Hematopoietic multipotent progenitor cell treated with erythropoietin and hydrocortisone succinate and interleukin-3 and kit ligand, for 6 days (in vitro differentiated cells): ENCODE results near the gene HSD17B2.
"Not testable (repeated sequence)": the region's sequence is repeated elsewhere in the genome, so short reads cannot be mapped to it uniquely, and the experiment has no call there.

Experiments
- DNase-seq: peaks from one replicate; pipeline ENCODE4 v3.0.0-alpha.2; 2015

The HSD17B2 gene

DNA sequence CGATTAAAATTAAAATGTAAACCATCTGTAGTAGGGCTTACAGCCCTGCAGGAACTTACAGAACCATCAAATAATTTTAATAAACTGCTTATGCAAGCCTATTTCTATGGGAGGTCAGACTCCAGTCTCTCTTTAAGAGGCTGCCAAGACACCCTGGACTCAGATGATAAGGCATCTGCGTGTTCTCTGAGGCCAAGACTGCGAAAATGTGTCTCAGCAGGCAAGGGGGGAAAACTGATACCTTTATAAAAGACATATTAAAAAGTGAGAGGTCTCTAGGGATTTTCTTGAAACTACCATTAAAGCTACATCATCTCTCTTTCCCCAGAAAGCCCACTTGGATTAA lies 102.7 kb downstream of the HSD17B2 start:
- DNase-seq: peak; percentile 78

DNA sequence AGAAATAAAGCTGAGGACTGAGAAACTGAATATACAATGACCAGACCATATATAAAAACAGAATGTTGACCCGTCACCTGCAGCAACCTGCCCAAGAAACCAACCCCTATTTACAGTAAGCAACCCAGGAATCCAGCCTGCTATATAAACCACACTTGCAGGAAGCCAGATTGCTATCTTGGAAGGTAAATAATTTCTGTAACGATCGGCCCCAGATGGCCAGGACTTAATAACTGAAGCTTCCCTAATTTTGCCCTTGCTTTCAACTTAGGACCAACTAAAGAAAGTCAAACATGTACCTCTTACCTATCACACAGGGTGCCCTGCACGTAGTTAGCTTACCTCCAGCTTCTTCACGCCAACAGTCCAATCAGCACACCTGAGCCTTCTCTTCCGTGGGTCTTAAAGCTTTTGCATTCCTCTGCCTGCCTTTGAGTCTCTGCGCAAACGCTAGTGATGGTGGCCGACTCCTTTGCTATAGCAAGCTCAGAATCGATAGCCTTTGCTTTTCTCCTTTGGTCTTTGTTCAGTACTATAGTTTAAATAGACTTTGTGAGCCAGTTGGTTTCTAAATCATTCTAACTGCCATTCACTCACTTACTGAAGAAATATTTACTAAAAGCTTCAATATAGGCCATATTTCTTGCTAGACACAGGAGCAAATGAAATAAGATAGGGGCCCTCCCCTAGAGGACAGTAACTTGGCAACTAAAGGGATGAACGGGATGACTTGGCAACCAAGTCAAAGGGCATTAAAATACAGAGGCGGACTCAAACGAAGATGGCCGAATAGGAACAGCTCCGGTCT lies 103.6 kb downstream of the HSD17B2 start:
- no peak for DNase-seq

DNA sequence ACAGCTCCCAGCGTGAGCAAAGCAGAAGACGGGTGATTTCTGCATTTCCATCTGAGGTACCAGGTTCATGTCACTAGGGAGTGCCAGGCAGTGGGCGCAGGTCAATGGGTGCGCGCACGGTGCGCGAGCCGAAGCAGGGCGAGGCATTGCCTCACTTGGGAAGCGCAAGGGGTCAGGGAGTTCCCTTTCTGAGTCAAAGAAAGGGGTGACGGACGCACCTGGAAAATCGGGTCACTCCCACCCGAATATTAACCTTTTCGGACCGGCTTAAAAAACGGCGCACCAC lies 104.2 kb downstream of the HSD17B2 start:
- not testable (repeated sequence) for DNase-seq

DNA sequence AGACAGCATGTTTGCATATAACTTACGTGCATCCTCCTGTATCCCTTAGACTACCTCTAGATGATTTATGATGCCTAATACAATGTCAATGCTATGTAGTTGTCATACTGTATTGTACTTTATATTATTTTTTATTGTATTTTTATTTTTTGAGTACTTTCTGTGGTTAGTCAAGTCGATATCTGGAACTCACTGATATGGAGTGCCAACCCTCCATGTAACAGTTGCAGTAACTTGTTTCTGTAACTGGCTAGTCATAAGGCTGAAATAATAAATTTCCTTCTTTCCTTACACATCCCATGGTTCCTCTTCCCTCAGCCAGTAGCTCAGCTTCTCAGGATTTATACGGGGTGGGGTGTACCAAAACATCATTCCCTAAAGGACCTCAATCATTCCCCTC lies 111.5 kb downstream of the HSD17B2 start:
- DNase-seq: peak; percentile 56

DNA sequence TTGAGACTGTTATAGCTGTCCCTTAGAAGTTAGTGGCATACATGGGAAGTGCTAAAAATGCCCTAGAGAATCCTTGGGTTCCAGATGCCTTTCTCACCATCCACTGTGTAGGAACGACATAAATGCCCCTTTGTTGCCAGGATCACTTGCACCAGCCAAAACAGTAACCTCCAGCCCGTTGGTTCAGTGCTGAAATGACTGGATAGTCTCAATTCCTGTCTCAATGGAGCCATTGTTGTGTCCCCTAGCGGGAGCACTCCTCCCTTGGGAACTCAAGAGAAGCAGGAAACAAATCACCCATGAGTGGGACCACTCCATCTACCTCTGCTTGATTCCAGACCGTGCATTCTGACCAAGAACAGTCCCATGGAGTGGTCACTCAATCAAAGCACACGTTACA lies 111.9 kb downstream of the HSD17B2 start:
- no peak for DNase-seq

DNA sequence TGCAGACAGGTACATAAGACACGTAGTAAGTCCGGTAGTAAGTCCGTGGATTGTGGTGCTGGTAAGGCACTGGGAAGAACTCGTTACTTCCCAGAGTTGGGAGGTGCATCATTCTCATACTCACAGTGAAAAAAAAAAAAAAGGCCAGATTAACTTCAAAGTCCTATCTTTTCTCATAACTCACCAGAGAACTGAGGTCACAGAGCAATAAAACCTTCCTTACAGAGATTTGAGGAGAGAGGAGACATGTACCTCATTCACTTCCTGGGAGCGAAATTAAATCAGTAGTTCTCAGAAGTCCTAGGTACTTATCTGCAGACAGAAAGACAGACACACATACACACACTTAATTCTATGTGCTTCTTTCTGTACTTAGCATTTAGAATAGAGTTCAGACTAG lies 112.5 kb downstream of the HSD17B2 start:
- DNase-seq: no peak
